ENCODE results near the gene CLSTN2.

Gene CLSTN2

GRCh38 chr3:140145528-140145927, 210.5 kb downstream of the CLSTN2 start:
- no peak for DNase-seq (ENCODE audit: low read depth in 3 of 3, low spot score in 1 of 3)

DNA sequence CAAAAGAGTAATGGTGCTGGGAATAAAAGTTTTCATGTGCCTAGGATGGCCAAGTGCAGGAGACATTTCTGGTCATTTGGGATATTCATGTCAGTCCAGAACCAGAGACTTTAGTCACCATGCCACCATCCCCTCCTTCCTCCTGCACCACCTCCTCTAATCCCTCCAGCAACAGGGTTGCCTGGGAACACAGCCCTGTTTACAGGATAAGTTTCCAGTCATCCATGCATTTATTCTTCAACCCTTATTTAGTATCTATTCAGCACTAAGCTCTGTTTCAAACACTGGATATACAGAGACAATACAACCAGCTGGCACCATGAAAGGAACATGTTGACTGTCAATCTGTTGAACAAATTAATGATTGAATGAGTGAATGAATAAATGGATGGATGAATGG, 211.7 kb downstream of the CLSTN2 start:
- DNase-seq (ENCODE audit: low read depth in 3 of 3, low spot score in 1 of 3), result no peak

DNA sequence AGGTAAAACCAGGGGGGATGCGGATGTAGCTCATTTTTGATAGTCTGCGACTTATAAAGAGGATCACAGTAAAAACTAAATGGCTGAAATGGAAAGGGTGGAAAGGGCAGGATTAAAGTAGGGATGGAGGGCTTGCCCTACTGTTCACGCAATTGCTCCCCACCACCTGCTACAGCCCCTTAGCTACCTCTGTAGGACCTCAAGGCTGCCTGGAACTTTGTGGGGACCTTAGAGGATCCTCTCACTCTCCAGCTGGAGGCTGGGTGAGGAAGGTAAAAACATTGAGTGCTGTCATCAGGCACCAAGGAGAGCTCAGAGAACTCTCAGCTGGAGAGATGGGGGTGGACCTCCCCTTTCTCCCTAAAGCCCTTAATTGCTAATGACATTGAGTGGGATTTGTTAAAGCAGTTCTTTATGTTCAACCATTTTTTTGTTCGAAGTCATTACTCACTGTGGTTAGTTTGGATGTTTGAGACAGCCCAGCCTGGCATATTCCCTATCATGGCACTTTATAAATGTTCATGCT, 213.0 kb downstream of the CLSTN2 start:
- no peak for DNase-seq (ENCODE audit: low read depth in 3 of 3, low spot score in 1 of 3)

GRCh38 chr3:140148824-140149390, 213.9 kb downstream of the CLSTN2 start:
- DNase-seq (ENCODE audit: low read depth in 3 of 3, low spot score in 1 of 3), result no peak

DNA sequence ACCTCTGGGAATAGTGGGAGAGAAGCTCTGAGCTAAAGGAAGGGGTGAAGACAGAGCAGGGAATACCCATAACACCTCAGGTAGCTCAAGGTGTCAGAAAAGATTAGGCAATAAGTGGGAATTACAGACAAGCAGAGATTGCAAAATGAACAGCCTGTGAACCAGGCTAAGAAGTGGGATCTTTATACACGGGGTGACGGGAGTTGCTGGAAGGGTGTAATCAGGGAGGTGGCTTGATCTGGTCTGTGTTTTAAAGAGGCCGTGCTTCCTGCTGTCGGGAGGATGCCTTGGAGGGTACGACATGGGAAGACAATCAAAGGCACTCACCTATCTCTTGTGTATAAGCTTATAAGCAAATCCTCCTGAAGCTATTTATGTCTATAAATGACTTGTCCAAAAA, 216.3 kb downstream of the CLSTN2 start:
- no peak for DNase-seq (ENCODE audit: low read depth in 3 of 3, low spot score in 1 of 3)

DNA sequence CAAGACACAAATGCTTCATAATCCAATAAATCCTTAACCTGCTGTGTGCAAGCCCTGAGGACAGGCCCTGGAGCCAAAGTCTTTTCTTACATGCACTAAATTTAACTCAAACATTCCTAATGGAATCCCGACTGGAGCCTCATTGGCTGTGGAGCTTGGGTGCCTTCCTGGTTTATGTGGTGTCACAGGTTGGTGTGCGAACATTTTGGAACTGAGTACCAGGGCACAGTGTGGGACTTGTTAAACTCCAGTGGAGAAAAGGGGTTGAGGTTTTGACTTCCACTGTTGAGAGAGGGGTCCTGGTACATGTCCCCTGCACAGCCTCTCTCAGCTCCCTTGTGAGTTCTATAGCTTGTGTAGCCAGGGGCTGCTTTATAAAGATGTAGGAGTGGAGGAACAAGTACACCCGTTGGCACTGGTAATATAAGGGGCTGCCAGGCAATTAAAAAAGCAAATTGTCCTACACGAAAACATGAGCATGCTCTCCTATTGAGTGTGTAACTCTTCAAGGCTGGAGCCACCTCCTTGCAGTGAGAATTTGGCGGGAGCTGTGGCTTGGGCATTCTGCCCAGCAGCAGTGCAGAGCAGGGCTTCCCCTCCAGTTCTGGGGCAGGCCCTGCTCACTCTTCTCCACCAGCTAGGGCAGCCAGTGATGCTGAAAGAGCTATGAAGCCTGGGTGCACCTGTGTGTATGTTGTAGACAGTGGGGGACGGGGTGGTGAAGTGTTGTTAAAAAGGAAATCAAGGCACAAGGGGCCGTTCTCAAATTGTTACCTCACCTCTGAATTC, 218.1 kb downstream of the CLSTN2 start:
- no peak for DNase-seq (ENCODE audit: low read depth in 3 of 3, low spot score in 1 of 3)

DNA sequence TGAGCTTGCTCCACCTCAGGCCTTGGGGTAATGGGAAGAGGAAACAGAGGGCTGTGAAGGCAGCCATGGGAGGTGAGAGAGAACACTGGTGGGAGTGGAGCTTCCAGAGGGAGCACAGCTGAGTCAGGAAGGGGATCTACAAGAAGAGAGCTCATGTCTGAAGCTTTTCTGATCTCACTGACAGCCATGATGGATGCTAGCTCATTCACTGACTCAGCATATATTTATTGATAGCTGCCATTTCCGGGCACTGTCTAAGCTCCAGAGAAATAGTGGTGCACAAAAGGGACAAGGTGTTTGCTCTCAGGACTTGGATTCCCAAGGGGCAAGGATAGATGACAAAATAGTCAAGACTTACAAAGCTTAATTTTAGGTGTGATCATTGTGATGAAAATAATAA, 218.8 kb downstream of the CLSTN2 start:
- no peak for DNase-seq (ENCODE audit: low read depth in 3 of 3, low spot score in 1 of 3)

DNA sequence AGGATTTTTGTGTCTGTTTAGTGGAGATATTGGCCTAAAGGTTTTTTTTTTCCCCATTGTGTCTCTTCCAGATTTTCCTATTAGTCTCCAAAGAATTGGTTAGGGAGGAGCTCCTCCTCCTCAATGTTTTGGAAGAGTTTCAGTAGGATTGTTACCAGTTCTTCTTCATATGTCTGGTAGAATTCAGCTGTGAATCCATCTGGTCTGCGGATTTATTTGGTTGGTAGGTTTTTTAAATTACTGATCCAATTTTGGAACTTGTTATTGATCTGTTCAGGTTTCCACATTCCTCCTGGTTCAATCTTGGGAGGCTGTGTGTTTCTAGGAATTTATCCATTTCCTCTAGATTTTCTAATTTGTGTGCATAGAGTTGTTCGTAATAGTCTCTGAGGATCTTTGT, 222.2 kb downstream of the CLSTN2 start:
- no peak for DNase-seq (ENCODE audit: low read depth in 3 of 3, low spot score in 1 of 3)

GRCh38 chr3:140159646-140160045, 224.7 kb downstream of the CLSTN2 start:
- no peak for DNase-seq (ENCODE audit: low read depth in 3 of 3, low spot score in 1 of 3)

GRCh38 chr3:140160553-140160952, 225.6 kb downstream of the CLSTN2 start:
- no peak for DNase-seq (ENCODE audit: low read depth in 3 of 3, low spot score in 1 of 3)

- DNase-seq (ENCODE audit: low read depth in 3 of 3, low spot score in 1 of 3), result no peak
These were observed 227.6 kb downstream of the CLSTN2 start for GRCh38 chr3:140162551-140162950.

GRCh38 chr3:140163159-140163763, 228.3 kb downstream of the CLSTN2 start:
- DNase-seq (ENCODE audit: low read depth in 3 of 3, low spot score in 1 of 3), result no peak

- DNase-seq (ENCODE audit: low read depth in 3 of 3, low spot score in 1 of 3), result no peak
These were observed 229.2 kb downstream of the CLSTN2 start for GRCh38 chr3:140164156-140164555.

DNA sequence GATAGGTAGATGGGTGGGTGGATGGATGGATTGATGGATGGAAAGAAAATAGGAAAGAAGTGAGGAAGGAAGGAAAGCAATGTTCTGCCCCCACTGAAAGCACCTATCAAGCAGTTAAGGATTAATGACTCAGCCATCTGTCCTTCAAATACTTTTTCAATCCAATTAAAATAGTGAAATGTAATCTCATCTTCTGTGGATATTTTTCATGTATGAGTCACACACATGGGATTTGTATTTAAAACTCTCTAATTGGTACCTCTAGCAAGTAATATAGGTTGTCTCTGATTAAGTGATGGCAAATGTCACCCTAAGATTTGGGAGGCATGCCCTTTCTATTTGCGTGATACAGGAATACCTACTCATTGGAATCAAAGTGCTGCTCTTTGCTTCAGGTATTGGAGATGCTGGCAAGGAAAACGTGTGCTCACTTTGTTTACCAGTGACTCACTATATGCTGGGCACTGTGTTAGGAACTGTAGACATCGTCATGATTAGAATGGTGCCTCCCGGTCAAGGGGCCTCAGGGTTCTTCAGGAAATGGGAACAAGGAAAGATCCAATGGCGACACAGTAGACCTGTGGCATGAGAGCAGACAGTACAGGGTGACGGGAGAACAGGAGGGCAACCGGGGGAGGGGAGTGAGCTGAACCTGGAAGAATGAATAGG, 230.1 kb downstream of the CLSTN2 start:
- DNase-seq (ENCODE audit: low read depth in 3 of 3, low spot score in 1 of 3), result no peak

GRCh38 chr3:140165781-140166180, 230.8 kb downstream of the CLSTN2 start:
- DNase-seq (ENCODE audit: low read depth in 3 of 3, low spot score in 1 of 3), result no peak

DNA sequence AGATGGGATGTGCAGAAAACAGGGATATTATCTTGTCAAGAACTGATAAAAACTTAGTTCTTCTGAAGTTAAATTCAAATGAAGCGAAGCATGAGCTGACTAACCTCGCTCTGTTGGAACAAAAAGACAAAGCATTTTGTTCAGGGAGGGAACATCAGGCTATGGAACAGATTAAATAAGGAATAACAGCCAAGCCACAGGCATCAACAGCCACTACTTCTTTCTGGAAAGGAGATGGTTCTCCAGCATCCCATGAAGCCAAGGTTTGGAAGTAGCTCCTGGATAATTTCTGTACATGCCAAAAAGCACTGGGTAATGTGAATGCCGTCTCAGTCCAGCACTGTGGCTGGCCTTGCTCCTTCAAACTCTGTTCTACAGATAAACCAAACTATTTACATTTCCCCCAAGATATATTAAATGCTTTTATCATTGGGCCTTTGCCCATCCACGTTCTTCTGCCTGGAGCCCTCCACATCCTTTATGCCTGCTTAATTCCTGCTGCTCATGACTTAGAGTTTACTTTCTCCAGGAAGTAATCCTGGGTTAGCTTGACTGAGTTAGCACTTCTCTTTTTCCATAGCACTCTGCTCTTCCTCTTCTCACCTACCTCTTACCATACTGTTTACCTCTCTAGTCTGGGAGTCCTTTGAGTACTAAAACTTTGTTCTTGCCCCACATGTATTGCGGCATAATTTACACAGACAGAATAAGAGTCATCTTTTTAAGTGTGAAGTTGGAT, 232.0 kb downstream of the CLSTN2 start:
- DNase-seq (ENCODE audit: low read depth in 3 of 3, low spot score in 1 of 3), result no peak

DNA sequence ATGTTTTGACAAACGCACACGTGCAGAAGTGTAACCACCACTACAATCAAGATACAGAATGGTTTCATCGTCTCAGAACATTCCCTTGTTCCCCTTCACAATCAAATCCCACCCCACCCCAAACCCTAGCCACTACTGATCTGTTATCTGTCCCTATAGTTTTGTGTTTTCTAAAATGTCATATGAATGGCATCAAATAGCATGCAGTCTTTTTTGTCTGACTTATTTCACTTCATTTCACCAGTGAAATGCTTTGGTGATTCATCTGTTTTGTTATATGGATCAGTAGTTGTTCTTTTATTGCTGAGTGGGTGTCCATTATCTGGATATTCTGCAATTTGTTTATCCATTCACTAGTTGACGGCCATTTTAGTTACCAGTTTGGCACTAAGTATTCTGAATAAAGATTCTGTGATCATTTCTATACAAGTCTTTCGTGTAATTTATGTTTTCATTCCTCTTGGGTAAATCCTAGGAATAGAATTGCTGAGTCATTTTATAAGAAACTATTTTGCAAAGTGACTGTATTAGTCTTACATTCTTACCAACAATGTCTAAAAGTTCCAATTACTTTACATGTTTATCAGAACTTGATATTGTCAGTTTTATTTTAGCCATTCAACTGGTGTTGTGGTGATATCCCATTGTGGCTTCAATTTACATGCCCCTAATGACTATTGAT, 232.8 kb downstream of the CLSTN2 start:
- no peak for DNase-seq (ENCODE audit: low read depth in 3 of 3, low spot score in 1 of 3)

DNA sequence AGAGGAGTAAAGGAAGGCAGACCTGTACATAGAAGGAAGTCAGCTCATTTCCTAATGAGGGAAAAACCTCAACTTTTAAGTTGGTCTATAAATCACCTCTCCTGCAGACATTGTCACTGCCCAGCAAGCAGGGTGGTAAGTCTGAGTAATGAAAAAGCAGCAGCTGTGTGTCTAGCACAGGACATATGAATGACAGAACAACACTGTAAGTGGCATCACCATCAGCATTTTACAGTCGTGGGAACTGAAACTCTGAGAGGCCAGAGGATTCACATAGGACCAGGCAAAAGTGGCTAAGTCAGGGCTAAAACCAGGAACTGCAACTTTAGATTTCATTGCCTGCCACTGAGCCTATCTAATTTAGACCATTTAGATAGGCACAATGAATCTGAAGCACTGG, 235.6 kb downstream of the CLSTN2 start:
- DNase-seq (ENCODE audit: low read depth in 3 of 3, low spot score in 1 of 3), result no peak

DNA sequence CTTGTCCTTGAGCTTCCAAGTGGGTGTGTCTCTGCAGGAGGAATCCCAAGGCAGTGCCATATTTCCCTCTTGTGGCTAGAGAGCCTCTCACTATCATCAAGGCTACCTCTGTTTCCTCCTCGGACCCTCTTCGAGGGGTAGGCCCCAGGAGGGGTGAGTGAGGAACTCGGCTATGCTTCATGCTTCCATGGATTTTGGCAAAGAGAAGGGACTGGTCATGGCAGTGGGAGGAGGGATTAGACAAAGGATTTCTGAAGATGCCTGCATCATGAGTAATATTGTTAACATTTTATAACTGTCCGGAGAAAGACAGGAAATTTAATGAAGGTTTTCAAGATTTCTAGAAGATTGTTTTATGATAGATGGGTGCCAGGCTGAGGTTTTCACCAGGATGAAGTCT, 241.5 kb downstream of the CLSTN2 start:
- no peak for DNase-seq (ENCODE audit: low read depth in 3 of 3, low spot score in 1 of 3)

- DNase-seq (ENCODE audit: low read depth in 3 of 3, low spot score in 1 of 3), result no peak
These were observed 243.0 kb downstream of the CLSTN2 start for GRCh38 chr3:140177943-140178342.

DNA sequence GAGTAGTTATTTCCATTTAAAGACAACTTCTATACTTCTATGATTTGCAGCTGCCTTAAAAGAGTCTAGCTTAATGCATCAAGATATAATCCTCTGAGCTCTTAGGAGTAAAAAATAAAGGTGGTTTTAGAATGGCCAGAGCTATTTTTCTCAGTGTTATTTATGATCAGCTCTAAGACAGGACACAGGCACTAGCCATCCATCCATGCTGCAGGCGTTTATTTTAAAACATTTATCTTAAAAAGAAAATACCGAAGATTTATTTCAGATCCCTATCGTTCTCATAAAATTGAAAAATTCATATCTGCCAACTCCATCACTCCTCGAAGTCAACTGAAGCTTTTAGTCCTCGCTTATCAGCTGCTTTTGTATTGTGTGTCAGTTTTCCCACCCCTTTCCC, 243.5 kb downstream of the CLSTN2 start:
- no peak for DNase-seq (ENCODE audit: low read depth in 3 of 3, low spot score in 1 of 3)

Data from stimulated activated CD4-positive, alpha-beta T cell treated with anti-CD3 and anti-CD28 coated beads, TNF-alpha, amount 100 ng/mL, for 1 hour (primary cell).